ENCODE data around the gene ZBTB7C.

The ZBTB7C gene

DNA sequence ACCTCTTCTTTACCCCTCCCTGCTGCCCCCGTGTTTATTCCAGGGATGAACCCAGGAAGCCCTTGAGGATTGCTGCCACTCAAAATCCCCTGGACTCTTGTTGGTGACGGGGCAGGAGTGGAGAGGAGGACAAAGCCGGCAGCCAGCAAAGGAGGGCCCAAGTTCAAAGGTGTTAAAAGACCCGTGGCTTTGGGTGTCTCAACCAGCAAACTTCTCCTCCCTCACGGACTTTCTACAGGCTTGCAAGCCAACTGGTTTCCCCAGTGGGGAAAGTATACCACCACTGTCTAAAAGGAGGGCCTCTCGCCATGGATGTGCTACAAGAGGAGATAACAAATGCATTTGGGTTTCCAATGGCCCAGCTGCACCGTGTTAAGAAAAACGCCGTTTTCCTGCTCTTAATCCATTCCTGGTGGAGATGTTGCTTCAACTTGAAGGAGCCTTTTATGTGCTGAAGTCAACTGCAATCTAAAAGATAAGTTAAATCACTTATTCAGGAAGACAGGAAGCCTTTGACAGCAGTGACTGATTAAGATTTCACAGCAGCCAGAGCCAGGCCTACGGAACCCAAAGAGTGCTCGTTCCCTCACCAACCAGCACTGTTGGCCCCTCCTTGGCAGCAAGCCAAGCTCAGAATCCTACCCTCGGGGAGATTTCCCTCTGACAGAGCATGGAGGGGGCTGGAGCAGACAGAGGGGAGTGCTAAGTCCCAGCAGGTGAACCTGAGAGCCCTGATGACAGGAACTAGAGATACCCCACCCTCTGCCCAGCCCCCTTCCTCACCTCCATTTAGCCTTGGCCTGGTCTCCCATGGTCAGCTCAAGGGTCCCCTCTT lies 57.8 kb downstream of the ZBTB7C start:
- no peak overlapping the region for H3K27ac ChIP-seq
- TF ChIP-seq, protein P1, sequence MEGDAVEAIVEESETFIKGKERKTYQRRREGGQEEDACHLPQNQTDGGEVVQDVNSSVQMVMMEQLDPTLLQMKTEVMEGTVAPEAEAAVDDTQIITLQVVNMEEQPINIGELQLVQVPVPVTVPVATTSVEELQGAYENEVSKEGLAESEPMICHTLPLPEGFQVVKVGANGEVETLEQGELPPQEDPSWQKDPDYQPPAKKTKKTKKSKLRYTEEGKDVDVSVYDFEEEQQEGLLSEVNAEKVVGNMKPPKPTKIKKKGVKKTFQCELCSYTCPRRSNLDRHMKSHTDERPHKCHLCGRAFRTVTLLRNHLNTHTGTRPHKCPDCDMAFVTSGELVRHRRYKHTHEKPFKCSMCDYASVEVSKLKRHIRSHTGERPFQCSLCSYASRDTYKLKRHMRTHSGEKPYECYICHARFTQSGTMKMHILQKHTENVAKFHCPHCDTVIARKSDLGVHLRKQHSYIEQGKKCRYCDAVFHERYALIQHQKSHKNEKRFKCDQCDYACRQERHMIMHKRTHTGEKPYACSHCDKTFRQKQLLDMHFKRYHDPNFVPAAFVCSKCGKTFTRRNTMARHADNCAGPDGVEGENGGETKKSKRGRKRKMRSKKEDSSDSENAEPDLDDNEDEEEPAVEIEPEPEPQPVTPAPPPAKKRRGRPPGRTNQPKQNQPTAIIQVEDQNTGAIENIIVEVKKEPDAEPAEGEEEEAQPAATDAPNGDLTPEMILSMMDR (conservative IDR thresholded peaks at IDR 0.05): no peak
- no peak for TF ChIP-seq ZFX (IDR thresholded peaks at IDR 0.05)

DNA sequence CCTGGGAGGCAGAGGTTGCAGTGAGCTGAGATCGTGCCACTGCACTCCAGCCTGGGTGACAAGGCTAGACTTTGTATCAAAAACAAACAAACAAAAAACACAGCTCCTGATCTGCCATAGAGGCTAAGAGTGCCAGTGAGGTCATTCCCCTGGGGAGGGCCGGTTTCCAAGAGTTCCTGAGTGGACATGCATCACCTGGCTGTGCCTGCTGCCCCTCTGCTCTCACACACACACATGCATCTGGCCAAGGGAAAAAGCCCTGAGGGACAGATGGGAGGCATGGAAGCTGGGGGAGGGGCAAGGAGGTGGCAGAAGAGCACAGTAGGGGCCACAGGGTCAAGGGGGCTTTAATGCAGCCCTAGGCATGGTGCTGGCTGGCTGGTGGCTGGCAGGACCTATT lies 60.4 kb downstream of the ZBTB7C start:
- no peak for TF ChIP-seq ZFX (IDR thresholded peaks at IDR 0.05)
- TF ChIP-seq, protein P1 (conservative IDR thresholded peaks at IDR 0.05): no peak
- H3K27ac ChIP-seq: no peak overlapping the region

DNA sequence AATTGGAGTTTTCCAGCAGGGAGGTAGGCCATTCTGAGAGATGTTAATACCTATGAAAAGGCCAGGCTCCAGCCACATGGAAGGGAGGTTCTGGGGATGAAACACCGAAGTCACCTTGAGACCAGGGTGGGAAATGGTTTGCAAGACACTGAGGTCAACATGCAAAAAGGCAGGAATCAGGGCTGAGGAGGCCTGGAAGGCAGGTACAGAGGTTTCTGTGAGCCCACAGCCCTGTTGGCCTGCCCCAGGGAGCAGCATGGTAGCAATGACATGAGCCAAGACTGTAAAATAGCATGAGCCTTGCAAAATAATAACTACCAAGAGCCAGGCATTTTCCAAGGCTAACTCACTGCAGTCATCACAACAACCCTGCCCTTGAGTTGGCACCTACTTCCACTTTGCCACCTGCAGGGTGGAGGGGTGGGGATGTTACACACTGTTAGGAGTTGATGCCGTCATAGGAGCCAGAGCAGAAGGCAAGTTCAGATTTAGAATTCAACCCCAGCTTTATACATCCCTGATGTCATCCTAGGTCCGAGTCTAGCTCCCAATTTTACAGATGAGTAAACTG lies 61.3 kb downstream of the ZBTB7C start:
- TF ChIP-seq, protein P1 (conservative IDR thresholded peaks at IDR 0.05): no peak
- TF ChIP-seq ZFX (IDR thresholded peaks at IDR 0.05): no peak
- no peak overlapping the region for H3K27ac ChIP-seq

- H3K27ac ChIP-seq: no peak overlapping the region
- TF ChIP-seq, protein P1 (conservative IDR thresholded peaks at IDR 0.05): peak; percentile 59
- no peak for TF ChIP-seq ZFX (IDR thresholded peaks at IDR 0.05)
These were observed 63.6 kb downstream of the ZBTB7C start for GRCh38 chr18:48345596-48345995.

- TF ChIP-seq ZFX (IDR thresholded peaks at IDR 0.05): no peak
- no peak overlapping the region for H3K27ac ChIP-seq
These were observed 66.6 kb downstream of the ZBTB7C start for GRCh38 chr18:48342581-48342980.

GRCh38 chr18:48342125-48342524 lies 67.1 kb downstream of the ZBTB7C start:
- TF ChIP-seq ZFX (IDR thresholded peaks at IDR 0.05): no peak
- TF ChIP-seq, protein P1 (conservative IDR thresholded peaks at IDR 0.05): no peak
- H3K27ac ChIP-seq: no peak overlapping the region

GRCh38 chr18:48340560-48340959 lies 68.6 kb downstream of the ZBTB7C start:
- no peak overlapping the region for H3K27ac ChIP-seq
- TF ChIP-seq, protein P1 (conservative IDR thresholded peaks at IDR 0.05): no peak
- TF ChIP-seq ZFX (IDR thresholded peaks at IDR 0.05): no peak
